ENCODE data around the gene ARPC5.
A peak's percentile ranks its signal among the peaks of the same experiment; 100 is the strongest.
"Not testable (repeated sequence)": the region's sequence is repeated elsewhere in the genome, so short reads cannot be mapped to it uniquely, and the experiment has no call there.

The ARPC5 gene

GRCh38 chr1:183635606-183636333 is at the start of gene ARPC5:
Gene ARPC5 (minus strand): TSS chr1:183635783. CDS start chr1:183635659, 124 bp downstream.
- peak; percentile 97 for DNase-seq (ENCODE audit: low spot score)

DNA sequence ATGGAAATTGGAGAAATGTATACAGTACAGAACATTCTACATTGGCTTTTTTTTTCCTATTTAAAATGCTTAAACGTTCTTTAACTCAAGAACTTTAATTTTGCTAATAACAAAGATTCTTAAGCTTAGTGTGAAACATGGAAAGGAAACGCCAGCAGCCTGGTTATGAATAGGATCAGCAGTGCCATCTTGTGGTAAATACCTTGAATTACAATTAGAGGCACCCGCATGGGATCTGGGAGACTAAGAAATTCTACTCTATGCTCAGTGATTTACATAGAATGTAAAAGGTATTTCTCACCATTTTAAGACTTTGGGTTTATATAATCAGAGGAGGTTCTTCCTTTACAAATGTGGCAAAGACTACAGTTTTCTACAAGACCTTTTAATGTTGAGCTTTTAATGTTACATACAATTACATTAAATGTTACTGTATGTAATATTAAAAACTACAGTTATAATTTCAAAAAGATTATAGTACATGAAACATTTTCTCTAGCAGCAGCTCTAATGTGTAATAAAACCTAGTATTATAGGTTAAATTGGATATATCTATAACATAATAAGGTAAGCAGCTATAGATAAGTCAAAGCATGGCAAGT is 49.6 kb upstream of the ARPC5 start:
- peak; percentile 66 for DNase-seq (ENCODE audit: low spot score)

DNA sequence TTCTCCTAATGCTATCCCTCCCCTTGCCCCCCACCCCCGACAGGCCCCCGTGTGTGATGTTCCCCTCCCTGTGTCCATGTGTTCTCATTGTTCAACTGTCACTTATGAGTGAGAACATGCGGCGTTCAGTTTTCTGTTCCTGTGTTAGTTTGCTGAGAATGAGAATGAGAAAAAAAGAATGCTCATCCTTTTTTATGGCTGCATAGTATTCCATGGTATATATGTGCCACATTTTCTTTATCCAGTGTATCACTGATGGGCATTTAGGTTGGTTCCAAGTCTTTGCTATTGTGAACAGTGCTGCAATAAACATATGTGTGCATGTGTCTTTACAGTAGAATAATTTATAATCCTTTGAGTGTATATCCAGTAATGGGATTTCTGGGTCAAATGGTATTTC is 43.8 kb upstream of the ARPC5 start:
- not testable (repeated sequence) for DNase-seq (ENCODE audit: low spot score)

- no peak for DNase-seq (ENCODE audit: low spot score)
These were observed 43.2 kb upstream of the ARPC5 start for GRCh38 chr1:183678819-183679218.

- no peak for DNase-seq (ENCODE audit: low spot score)
These were observed 41.1 kb upstream of the ARPC5 start for GRCh38 chr1:183676586-183677189.

DNA sequence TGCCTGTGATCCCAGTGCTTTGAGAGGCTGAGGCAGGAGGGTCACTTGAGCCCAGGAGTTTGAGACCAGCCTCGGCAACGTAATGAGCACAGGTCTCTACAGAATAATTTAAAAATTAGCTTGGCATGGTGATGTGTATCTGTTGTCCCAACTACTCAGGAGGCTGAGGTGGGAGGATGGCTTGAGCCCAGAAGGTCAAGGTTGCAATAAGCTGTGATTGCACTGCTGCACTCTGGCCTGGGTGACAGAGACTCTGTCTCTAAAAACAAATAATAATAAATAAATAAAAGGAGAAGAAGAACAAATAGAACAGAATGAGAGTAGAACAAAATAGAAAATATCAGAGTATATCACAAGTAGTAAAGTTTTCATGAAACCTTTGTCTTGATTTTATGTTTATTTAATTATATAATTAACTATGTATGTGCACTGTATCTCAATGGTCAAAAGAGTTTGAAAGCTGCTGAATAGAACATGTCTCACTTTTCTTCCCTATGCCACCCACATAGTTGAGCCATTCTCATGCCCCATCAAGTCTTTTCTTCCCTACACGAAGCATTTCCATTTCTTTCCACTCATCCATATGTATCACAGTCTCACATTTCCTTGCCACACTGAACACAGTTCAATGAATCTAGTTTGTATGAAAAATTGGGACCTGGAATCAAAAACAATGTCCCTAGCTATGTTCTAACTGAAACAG is 40.5 kb upstream of the ARPC5 start:
- no peak for DNase-seq (ENCODE audit: low spot score)

DNA sequence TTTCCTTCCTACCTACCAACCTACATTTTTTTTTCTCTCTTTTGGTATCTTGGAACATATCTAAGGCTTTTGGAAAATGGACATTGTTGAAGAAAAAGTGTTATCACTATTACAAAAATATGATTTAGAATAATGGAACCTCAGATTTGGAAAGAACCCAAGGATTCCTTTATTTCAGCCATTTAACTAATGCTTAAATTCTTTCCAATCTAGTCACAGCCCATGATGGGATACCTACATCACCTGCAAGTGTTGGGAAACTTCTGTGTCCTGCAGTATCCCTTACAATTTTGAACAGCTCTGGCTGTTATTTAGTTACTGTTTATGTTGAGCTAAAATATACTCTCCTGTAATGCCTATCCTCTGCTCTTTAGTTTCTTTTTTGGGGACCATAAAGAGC is 39.8 kb upstream of the ARPC5 start:
- no peak for DNase-seq (ENCODE audit: low spot score)

- no peak for DNase-seq (ENCODE audit: low spot score)
These were observed 39.3 kb upstream of the ARPC5 start for GRCh38 chr1:183674886-183675285.

GRCh38 chr1:183674339-183674738 is 38.8 kb upstream of the ARPC5 start:
- DNase-seq (ENCODE audit: low spot score), result no peak

DNA sequence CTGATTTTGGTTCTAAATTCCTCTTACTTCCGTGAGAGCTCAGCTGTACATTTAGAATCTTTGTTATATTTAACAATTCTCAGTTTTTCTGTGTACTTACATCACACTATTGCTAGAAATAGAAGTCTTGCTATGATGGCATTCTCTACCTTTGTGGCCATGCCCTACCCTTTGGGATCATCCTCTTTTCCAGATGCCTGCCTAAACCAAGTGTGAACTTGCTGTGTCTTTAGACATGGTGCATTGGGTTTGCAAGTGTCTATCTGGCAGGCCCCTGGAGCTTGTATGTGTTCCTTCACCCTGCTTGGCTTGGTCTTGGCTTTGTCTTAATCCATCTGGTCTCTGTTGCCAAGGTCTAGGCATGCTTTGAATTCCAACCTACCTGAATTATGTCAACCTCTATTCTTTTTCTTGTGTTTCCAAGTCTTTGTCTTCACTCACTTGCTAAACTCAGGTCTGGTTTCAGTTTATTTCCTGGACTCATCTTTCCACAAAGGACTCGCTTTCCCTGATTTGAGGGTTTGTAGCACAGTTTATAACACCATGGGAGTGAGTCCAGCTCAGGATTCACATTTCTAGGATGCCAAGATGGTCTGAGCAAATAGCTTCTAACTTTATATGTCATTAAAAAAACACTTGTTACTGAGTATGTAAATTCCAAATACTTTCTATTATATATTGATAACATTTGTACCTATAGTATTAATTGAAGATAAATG is 38.2 kb upstream of the ARPC5 start:
- DNase-seq (ENCODE audit: low spot score), result no peak

GRCh38 chr1:183670169-183670568 is 34.6 kb upstream of the ARPC5 start:
- no peak for DNase-seq (ENCODE audit: low spot score)

- DNase-seq (ENCODE audit: low spot score), result no peak
These were observed 20.8 kb upstream of the ARPC5 start for GRCh38 chr1:183656355-183656754.

GRCh38 chr1:183655562-183656075 is 20.0 kb upstream of the ARPC5 start:
- peak; percentile 76 for DNase-seq (ENCODE audit: low spot score)

- no peak for DNase-seq (ENCODE audit: low spot score)
These were observed 19.1 kb upstream of the ARPC5 start for GRCh38 chr1:183654706-183655105.

GRCh38 chr1:183653876-183654451 is 18.4 kb upstream of the ARPC5 start:
- DNase-seq (ENCODE audit: low spot score), result no peak

DNA sequence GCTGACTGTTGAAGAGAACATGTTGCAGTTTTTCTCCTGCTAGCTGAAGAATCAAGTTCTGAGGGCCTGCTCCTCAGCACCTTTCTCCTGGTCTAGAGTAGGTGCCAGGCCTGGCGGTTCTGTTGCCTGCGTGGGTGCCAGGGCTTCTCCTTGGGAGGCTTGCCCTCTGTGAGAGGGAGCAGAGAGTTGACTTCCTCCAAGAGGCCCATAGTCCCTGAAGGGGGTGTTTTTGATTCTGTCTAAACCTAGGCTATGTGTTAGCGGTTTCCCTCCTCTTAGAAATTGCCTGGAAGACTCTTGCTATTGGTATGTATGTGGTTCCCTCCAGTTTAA is 17.8 kb upstream of the ARPC5 start:
- DNase-seq (ENCODE audit: low spot score), result no peak

GRCh38 chr1:183652547-183653461 is 17.2 kb upstream of the ARPC5 start, which contains the start of gene APOBEC4:
Gene APOBEC4 (minus strand): TSS chr1:183653316. CDS start chr1:183648781, 4,535 bp downstream.
- peak; percentile 20 for DNase-seq (ENCODE audit: low spot score)

- peak; percentile 34 for DNase-seq (ENCODE audit: low spot score)
These were observed 16.5 kb upstream of the ARPC5 start for GRCh38 chr1:183652107-183652506.

- DNase-seq (ENCODE audit: low spot score), result no peak
These were observed 16.0 kb upstream of the ARPC5 start for GRCh38 chr1:183651612-183652011.

DNA sequence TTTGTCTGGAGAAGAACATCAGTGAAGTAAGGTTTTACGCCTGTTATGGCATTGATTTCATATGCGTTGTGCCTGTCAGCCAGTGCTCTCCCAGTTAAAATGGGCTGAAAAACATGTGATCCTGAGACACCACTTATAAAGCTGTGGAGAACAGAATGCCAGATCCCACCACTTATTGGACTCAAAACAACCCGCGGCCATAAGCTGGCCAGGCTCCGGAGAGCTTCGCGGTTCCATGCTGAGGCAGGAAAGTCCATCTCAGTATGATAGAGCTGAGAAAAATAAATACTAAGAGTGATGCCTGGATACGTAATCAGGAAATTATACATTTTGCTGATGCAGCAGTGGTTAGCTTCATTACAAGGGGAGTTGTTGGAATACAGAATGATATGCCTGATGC is 12.5 kb upstream of the ARPC5 start:
- DNase-seq (ENCODE audit: low spot score), result no peak

All from CD4-positive, alpha-beta T cell treated with Interleukin-2 at 100 ng/mL for 4 hours (primary cell).